Vagina (tissue), 2 donors: Measurements from ENCODE around the gene EXOC6B.

ENCODE experiments used
- POLR2A ChIP-seq, 2 donors: fragments of 450-650 bp; IDR thresholded peaks; one replicate each; pipeline ENCODE4 v1.6.1; 2017; ENCODE audit warnings: antibody characterized with exemption in 2 of 2, mild to moderate bottlenecking in 2 of 2, moderate library complexity in 2 of 2
- POLR2AphosphoS5 ChIP-seq, 2 donors: sonication (generic); formaldehyde crosslinking; IDR thresholded peaks; one replicate each; pipeline ENCODE4 v1.9.0; 2017; ENCODE audit warnings: antibody characterized with exemption in 2 of 2, mild to moderate bottlenecking in 2 of 2, low read depth in 1 of 2; ENCODE audit not compliant: insufficient read depth in 1 of 2
- TF ChIP-seq, protein P1 (sequence below), 3 experiments: fragments of 450-650 bp in 2 of 3; fragments of 200-600 bp in 1 of 3; sonication (generic) in 1 of 3; IDR thresholded peaks; one replicate each; pipeline ENCODE4 v1.5.1; 2017 to 2019; ENCODE audit warnings: antibody characterized with exemption in 3 of 3, mild to moderate bottlenecking in 2 of 3, moderate library complexity in 2 of 3

DNA sequence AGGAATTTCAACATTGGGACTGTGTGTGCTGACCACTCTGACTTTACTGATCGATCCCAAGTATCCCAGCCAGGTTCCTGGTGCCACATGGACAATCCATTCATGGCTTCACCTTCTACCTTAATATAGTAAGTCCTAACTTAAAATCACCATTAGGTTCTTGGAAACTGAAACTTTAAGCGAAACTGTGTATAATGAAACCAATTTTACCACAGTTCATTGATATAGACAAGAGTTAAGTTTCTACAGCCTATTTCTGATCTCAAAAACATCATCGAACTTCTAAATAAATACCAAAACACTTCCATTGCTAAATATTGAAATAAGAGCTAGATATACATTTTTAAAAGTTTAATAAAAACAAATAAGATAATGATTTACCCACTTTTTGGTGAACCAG, 4.4 kb upstream of the EXOC6B start:
- TF ChIP-seq, protein P1, sequence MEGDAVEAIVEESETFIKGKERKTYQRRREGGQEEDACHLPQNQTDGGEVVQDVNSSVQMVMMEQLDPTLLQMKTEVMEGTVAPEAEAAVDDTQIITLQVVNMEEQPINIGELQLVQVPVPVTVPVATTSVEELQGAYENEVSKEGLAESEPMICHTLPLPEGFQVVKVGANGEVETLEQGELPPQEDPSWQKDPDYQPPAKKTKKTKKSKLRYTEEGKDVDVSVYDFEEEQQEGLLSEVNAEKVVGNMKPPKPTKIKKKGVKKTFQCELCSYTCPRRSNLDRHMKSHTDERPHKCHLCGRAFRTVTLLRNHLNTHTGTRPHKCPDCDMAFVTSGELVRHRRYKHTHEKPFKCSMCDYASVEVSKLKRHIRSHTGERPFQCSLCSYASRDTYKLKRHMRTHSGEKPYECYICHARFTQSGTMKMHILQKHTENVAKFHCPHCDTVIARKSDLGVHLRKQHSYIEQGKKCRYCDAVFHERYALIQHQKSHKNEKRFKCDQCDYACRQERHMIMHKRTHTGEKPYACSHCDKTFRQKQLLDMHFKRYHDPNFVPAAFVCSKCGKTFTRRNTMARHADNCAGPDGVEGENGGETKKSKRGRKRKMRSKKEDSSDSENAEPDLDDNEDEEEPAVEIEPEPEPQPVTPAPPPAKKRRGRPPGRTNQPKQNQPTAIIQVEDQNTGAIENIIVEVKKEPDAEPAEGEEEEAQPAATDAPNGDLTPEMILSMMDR (IDR thresholded peaks at IDR 0.05) = no peak
- TF ChIP-seq POLR2A (IDR thresholded peaks at IDR 0.05) (no peak), POLR2AphosphoS5 (IDR thresholded peaks at IDR 0.05; ENCODE audit: insufficient read depth in 1 of 2, low read depth in 1 of 2) (no peak)
